HUES48 (cell line): ENCODE results near the gene ST6GALNAC1.

Source experiments
- H3K27ac ChIP-seq: one replicate; pipeline ENCODE4 v1.7.0; 2013; ENCODE audit warnings: low read depth, low read length, inconsistent platforms
- H3K27me3 ChIP-seq: 2 replicates; pipeline ENCODE4 v1.6.1; 2013; ENCODE audit warnings: mild to moderate bottlenecking, low read length; ENCODE audit not compliant: control insufficient read depth, insufficient read depth
- H3K36me3 ChIP-seq: 2 replicates; pipeline ENCODE4 v1.6.1; 2013; ENCODE audit warnings: low read length; ENCODE audit not compliant: control insufficient read depth, insufficient read depth
- H3K4me1 ChIP-seq: 2 replicates; pipeline ENCODE4 v1.6.1; 2013; ENCODE audit warnings: mild to moderate bottlenecking, low read length; ENCODE audit not compliant: control insufficient read depth, insufficient read depth
- H3K4me3 ChIP-seq: 2 replicates; pipeline ENCODE4 v1.5.1; 2013; ENCODE audit warnings: mild to moderate bottlenecking, low read depth, low read length
- H3K9ac ChIP-seq: 2 replicates; pipeline ENCODE4 v1.6.1; 2013; ENCODE audit warnings: mild to moderate bottlenecking, low read depth, low read length, moderate library complexity
- H3K9me3 ChIP-seq: 2 replicates; pipeline ENCODE4 v1.6.1; 2013; ENCODE audit warnings: low read length; ENCODE audit not compliant: control insufficient read depth, insufficient read depth

ST6GALNAC1 gene

GRCh38 chr17:76683921-76684745 is 40.6 kb upstream of the ST6GALNAC1 start:
- peaks cover 13% of the 10 kb centered on the region for H3K4me1 ChIP-seq
- H3K36me3 ChIP-seq, result no peaks in the 10 kb centered on the region
- no peaks in the 10 kb centered on the region for H3K9me3 ChIP-seq
- no peaks in the 10 kb centered on the region for H3K27me3 ChIP-seq
- no peak overlapping the region for H3K4me3 ChIP-seq
- no peak overlapping the region for H3K9ac ChIP-seq
- H3K27ac ChIP-seq, result no peak overlapping the region

DNA sequence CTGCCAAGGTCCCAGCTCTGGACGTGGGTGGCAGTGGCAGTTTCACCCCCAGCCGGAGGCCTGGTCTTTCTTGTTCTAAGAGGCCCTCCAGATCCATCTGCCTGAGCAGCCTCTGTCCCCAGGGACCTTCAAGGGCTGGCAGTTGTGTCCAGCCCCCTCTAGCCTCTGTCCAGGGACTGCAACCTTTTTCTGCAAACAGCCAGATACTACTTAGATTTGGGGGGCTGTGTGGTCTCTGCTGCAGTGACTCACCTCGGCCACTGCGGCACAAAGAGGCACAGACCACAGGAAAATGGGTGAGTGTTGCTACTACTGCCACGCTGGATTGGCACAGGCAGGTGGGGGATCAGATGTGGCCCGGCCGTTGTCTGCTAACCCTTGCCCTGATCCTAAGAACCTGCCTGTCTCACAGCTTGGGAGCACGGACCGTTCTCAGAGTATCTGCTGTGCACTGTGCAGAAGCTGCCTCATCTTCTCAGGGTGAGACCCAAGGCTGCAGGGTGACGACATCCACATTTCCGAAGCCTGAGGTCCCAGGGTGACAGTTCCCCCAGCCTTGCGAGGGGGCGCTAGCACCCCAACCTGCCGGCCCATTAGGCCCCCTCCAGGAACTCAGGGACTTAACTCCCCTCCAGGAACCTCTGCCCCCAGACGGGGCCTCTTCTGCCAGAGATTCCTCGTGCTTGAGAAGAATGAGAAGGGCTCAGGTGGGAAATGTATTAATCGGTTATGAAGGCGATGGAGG is 39.6 kb upstream of the ST6GALNAC1 start:
- Histone ChIP-seq H3K27ac (no peak overlapping the region), H3K9ac (no peak overlapping the region), H3K4me3 (no peak overlapping the region), H3K27me3 (no peaks in the 10 kb centered on the region), H3K9me3 (no peaks in the 10 kb centered on the region), H3K4me1 (peaks cover 13% of the 10 kb centered on the region), H3K36me3 (no peaks in the 10 kb centered on the region)

GRCh38 chr17:76682296-76682695 is 38.7 kb upstream of the ST6GALNAC1 start:
- no peak overlapping the region for H3K4me3 ChIP-seq
- H3K4me1 ChIP-seq, result peaks cover 11% of the 10 kb centered on the region
- H3K27ac ChIP-seq, result no peak overlapping the region
- H3K9ac ChIP-seq, result no peak overlapping the region
- H3K36me3 ChIP-seq, result no peaks in the 10 kb centered on the region
- no peaks in the 10 kb centered on the region for H3K9me3 ChIP-seq
- no peaks in the 10 kb centered on the region for H3K27me3 ChIP-seq

GRCh38 chr17:76681222-76682137 is 37.9 kb upstream of the ST6GALNAC1 start:
- Histone ChIP-seq H3K27me3 (no peaks in the 10 kb centered on the region), H3K36me3 (no peaks in the 10 kb centered on the region), H3K27ac (no peak overlapping the region), H3K9me3 (no peaks in the 10 kb centered on the region), H3K4me1 (peaks cover 5% of the 10 kb centered on the region), H3K9ac (no peak overlapping the region), H3K4me3 (no peak overlapping the region)

DNA sequence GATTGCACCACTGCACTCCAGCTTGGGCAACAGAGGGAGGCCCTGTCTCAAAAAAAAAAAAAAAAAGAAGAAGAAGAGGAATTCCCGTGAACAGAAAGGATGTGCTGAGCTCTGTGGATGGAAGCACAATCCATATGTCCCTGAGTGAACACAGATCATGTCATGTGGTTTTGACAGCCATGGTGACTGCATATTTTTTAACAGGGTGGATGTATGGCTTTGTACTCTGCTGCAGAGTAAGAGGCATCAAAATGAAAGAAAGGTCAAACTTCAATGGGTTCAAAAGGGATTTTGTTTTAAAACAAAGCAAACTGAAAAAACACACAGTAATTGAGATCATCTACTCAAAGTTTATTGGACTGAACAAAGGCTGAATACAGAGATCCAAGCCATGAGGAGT is 35.7 kb upstream of the ST6GALNAC1 start:
- Histone ChIP-seq H3K9ac (no peak overlapping the region), H3K36me3 (no peaks in the 10 kb centered on the region), H3K27me3 (no peaks in the 10 kb centered on the region), H3K4me1 (peaks cover 5% of the 10 kb centered on the region), H3K27ac (no peak overlapping the region), H3K9me3 (no peaks in the 10 kb centered on the region), H3K4me3 (no peak overlapping the region)

DNA sequence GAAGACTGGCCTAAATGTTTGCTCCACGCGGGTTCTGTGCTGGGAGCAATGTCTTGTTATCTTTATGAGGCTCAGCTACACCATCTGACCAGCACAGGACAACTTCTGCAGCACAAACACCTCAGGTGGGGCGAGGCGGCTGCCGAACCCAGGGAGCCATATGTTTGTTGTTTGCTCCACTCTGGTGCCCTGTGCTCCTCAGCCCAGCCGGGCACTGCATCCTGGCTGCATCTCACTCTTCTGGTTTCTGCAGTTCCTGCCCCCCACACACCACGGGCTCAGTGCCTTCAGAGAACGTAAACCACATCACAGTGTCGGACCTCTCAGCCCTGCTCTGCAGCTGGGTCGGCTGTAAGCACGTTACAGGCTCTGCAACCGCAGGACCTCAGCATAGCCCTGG is 34.8 kb upstream of the ST6GALNAC1 start:
- H3K36me3 ChIP-seq, result no peaks in the 10 kb centered on the region
- H3K9ac ChIP-seq, result no peak overlapping the region
- H3K27me3 ChIP-seq, result no peaks in the 10 kb centered on the region
- no peak overlapping the region for H3K27ac ChIP-seq
- H3K9me3 ChIP-seq, result no peaks in the 10 kb centered on the region
- H3K4me3 ChIP-seq, result no peak overlapping the region
- no peaks in the 10 kb centered on the region for H3K4me1 ChIP-seq

GRCh38 chr17:76677406-76677805 is 33.8 kb upstream of the ST6GALNAC1 start:
- no peak overlapping the region for H3K9ac ChIP-seq
- H3K36me3 ChIP-seq, result no peaks in the 10 kb centered on the region
- H3K4me3 ChIP-seq, result no peak overlapping the region
- H3K27ac ChIP-seq, result no peak overlapping the region
- H3K9me3 ChIP-seq, result no peaks in the 10 kb centered on the region
- H3K27me3 ChIP-seq, result no peaks in the 10 kb centered on the region
- 0 out of 2 replicates have a peak, but pooled peaks cover 4% of the 10 kb centered on the region for H3K4me1 ChIP-seq

DNA sequence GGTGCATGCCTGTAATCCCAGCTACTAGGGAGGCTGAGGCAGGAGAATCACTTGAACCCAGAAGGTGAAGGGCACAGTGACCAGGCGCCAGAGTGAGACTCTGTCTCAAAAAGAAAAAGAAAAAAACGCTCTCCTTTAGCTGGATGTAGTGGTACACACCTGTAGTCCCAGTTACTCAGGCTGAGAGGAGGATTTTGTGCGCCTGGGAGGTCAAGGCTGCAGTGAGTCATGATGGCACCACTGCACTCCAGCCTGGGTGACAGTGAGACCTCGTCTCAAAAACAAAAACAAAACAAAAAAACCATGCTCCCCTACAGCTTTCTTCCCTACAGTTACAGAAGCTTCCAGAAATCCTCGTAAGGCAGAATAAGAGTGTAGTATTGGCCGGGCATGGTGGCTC is 33.1 kb upstream of the ST6GALNAC1 start:
- Histone ChIP-seq H3K4me3 (no peak overlapping the region), H3K36me3 (no peaks in the 10 kb centered on the region), H3K4me1 (0 out of 2 replicates have a peak, but pooled peaks cover 6% of the 10 kb centered on the region), H3K27me3 (no peaks in the 10 kb centered on the region), H3K9ac (no peak overlapping the region), H3K27ac (no peak overlapping the region), H3K9me3 (no peaks in the 10 kb centered on the region)

DNA sequence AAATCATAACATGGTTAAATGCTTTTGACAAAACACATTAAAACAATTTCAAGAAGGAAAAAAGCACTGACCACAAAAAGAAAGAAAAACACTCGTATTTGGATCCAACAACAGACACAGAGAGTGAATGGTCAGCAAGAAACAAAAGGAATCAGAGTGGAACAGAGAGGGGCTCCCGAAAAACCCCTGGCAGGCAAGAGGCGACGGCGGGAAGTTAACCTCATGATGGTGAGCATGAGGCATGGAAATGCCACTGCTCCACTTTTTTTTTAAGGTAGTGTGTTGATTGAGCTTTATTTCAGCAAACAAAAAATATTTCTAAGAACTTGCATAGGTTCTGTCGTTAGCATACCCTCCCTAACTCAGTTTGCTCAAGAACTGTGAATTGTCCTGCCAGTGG is 32.1 kb upstream of the ST6GALNAC1 start:
- H3K4me1 ChIP-seq, result peaks cover 11% of the 10 kb centered on the region

DNA sequence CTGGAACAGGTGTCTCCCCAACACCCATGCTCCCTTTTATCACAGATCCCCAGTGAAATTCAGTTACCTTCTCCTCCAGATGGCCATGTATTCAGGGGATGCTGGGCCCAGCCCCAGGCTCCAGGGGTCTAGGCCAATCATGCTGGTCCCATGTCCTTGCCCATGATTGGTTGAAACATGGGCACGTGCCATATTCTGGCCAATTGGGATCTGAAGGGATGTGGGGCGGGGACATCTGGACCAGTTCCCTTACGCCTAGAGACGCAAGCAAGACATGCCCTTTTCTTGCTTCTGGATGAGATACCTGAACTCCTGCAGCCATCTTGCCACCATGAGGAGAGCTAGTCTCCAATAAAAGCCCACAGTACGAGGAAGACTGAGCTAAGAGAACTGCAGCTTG is 31.0 kb upstream of the ST6GALNAC1 start:
- H3K9ac ChIP-seq, result no peak overlapping the region
- H3K4me1 ChIP-seq, result peaks cover 15% of the 10 kb centered on the region
- no peaks in the 10 kb centered on the region for H3K36me3 ChIP-seq
- no peaks in the 10 kb centered on the region for H3K9me3 ChIP-seq
- H3K4me3 ChIP-seq, result no peak overlapping the region
- no peak overlapping the region for H3K27ac ChIP-seq
- H3K27me3 ChIP-seq, result no peaks in the 10 kb centered on the region

More for the DNA sequence above, 32.1 kb upstream of the ST6GALNAC1 start:
- no peaks in the 10 kb centered on the region for H3K36me3 ChIP-seq
- H3K4me3 ChIP-seq, result no peak overlapping the region
- no peak overlapping the region for H3K9ac ChIP-seq
- no peak overlapping the region for H3K27ac ChIP-seq
- no peaks in the 10 kb centered on the region for H3K9me3 ChIP-seq
- H3K27me3 ChIP-seq, result no peaks in the 10 kb centered on the region
